HG02798 (cell line): ENCODE results near the gene MAP2K1.
"Not testable (repeated sequence)": the region's sequence is repeated elsewhere in the genome, so short reads cannot be mapped to it uniquely, and the experiment has no call there.

Experiments used
- ATAC-seq: cut with Tn5 transposase; IDR thresholded peaks from one replicate; pipeline ENCODE4 v1.9.1; 2021; ENCODE audit warnings: mild to moderate bottlenecking; ENCODE audit not compliant: unreplicated experiment, poor library complexity

The MAP2K1 gene

DNA sequence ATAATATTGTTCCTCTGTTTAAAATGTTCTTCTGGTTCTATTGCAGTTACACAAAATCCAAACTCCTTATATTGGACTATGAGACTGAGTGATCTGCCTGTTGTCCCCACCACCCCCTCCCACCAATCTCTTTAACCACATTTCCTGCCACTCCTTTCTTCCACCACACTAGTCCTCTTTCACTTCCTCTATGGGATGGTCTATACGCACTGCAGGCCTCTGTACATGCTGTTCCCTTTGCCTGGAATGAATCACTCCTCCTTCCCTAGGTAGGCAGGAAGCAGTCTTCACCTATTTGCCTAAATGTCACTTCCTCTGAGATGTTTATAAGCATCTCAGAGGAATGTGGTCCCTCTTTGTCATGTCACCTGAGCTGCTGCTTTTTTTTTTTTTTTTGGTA lies 4.0 kb downstream of the MAP2K1 start:
- no peak for ATAC-seq

DNA sequence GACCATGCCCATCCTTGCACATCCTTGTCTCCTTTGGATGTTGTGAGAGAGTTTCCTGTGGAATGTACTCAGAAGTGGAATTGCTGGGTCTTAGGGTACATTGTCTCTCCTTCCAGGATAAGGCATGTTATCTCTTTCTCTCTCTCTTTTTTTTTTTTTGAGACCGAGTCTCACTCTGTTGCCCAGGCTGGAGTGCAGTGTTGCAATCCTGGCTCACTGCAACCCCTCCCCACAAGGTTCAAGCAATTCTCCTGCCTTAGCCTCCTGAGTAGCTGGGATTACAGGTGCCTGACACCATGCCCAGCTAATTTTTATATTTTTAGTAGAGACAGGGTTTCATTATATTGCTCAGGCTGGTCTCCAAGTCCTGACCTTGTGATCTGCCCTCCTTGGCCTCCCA lies 6.3 kb downstream of the MAP2K1 start:
- ATAC-seq: not testable (repeated sequence)

DNA sequence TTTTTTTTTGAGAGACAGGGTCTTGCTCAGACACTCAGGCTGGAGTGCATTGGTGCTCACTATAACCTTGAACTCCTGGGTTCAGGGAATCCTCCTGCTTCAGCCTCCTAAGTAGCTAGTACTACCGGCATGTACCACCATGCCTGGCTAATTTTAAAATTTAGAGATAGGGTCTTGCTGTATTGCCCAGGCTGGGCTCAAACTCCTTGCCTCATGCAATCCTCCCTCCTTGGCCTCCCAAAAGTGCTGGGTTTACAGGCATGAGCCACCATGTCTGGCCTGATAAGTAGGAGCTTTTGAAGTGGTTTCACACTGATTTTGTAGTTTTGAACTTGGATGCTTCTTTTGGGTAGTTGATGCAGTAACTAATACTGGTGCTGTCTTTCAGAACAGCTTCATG lies 7.8 kb downstream of the MAP2K1 start:
- no peak for ATAC-seq

DNA sequence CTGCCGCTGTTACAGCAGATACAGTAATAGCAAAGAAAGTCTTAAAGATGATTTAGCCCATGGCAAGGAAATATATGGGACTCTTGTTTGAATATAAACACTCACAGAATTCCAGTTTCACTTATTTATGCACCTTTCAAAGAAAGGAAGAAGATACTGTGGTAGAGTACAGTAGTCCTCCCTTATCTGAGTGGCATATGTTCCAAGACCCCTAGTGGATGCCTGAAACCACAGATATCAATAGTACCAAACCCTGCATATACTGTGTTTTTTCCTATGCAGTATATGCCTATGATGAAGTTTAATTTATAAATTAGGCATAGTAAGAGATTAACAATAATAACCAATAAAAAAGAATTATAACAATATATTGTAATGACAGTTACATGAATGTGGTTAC lies 8.2 kb downstream of the MAP2K1 start:
- no peak for ATAC-seq

DNA sequence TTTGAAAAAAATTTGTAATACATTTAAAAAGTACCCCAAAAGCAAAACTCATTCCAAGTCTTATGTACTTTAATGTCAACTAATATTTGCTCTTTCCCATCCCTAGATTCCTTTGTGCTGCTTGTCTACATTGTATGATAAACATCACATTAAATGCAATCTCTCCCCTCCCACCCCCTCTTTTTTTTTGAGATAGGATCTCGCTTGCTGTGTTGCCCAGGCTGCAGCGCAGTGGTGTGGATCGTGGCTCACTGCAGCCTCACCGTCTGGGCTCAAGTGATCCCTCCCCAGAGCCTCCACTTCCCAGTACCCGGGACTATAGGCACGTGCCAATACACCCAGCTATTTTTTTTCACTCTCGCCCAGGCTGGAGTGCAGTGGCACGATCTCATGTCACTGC lies 12.6 kb downstream of the MAP2K1 start:
- no peak for ATAC-seq

DNA sequence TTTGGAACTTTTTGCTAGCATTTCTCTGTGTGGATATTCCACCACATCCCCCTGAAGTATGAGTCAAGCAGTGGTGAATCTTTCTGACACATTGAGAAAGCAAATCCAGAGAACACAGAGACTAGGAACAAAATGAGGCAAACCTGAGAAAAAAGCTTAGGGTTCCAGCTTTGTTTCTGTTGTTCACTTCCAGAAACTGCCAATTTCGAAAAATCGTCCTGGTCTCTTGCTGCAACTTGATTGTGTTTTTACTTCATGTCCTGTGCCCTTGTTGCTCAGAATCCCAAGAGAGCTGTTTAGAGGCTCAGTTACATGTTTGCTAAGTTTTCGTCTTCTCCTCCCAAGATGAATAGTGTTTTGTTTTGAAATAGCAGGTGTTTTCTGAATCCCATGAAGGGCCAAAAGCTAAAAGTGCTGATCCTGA lies 13.7 kb downstream of the MAP2K1 start:
- no peak for ATAC-seq

DNA sequence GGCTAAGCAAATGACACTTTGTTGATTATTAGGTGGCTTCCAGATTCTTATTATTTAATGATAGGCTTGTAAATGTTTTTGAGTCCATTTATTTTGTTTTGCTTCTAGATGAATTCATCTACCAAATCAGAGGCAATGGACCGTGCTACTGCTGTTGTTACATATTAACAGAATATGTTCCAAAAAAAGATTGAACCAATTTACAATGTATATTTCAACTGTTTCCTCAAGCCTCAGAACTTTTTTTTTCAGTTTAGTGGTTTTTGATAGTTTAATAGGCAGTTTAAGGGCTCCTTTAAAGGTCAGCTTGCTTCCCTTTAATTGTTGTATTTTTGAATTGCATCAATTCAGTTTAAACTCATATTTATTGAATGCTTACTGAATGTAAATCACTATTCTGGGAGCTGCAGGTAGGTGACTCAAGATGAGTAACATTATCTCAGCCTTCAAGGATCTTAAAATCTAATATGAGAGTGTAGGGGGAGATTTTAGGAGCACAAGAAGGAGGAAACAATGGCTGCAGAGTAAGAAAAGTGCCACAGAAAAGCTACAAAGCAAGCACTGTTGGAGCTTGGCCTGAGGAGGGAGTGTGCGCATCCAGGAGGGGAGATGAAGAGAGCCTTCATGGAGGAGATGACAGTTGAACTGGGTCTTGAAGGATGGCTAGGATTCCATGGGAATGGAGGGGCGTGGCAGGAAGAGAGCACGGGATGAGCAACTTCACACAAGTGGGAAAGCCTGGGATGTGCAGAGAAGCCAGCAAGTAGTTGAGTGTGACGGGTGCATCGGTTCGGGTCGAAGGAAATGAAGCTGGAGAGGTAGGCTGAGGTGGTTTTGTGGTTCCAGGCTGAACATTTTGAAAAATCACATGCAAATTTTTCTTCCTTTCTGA lies 14.7 kb downstream of the MAP2K1 start:
- ATAC-seq: no peak

DNA sequence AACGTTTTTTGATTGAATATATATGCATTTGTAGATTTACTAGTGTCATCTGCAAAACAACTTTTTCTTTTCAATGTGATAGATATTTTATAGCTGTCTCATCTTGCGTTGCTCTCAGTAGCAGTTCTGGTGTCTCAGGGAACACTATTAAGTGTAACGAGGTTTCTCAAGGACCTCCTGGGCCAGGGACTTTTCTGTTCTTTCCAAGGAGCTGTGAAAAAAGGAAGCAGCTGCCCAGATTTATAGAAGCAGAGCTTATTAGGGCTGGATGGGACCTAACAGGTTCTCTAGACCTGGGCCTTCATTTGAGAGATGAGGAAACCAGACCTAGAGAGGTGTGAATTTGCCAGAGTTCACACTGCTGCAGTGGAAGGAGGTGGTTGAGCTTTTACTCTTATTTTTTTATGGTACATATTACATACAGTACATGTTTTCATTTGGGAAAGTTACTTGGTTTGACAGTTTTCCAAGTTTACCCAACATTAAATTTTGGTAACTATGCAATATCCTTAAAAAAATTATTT lies 16.1 kb downstream of the MAP2K1 start:
- no peak for ATAC-seq

DNA sequence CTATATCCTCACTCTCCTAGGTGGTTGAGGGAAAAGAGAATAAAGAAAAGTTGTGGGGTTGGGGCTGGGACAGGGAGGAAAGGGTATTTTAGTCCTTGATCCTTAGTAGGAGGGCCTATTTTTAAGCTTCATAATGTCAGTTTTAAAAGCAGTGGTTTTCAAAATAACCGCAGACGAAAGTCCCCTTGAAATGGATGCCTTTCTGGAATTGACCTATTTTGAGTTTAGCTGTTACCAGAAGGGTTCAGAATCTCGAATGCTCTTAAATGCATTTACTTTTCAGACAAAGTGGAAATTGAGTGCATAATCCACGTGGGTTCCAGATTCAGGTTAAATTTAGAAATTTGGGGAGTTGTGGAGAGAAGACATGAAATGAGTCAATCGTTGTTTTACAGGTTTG lies 16.6 kb downstream of the MAP2K1 start:
- no peak for ATAC-seq

DNA sequence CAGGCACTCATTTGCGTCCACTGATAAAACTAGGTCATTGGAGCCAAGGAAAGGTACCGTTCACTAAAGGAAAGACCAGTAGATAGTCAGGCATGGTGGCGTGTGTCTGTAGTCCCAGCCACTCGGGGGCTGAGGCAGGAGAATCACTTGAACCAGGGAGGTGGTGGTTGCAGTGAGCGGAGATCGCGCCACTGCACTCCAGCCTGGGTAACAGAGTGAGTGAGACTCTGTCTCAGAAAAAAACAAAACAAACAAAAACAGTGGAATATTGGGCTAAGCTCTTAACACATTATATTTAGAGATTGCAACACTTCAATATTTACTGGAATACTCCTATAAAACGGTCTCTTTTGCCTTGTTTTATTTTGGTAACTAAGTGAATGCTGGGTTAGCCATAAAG lies 17.4 kb downstream of the MAP2K1 start:
- ATAC-seq: no peak

DNA sequence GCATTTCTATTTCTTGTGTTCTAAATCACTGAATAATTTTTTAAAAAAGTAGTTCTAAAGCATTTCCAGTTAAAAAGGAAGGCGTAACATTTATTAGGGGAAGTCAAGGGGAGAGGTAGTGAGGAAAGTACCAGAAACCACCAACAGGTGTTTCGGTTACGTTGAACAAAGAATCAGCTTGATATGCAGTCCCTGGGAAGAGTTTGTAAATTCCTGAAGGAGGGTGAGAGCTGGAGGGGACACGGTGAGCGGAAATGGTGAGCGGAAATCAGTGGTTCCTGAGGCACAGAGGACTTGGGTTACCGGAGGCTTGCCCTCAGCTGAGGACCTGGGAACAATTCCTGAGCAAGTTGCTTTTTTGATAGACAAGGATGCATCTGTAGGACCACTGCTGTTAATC lies 17.8 kb downstream of the MAP2K1 start:
- no peak for ATAC-seq

DNA sequence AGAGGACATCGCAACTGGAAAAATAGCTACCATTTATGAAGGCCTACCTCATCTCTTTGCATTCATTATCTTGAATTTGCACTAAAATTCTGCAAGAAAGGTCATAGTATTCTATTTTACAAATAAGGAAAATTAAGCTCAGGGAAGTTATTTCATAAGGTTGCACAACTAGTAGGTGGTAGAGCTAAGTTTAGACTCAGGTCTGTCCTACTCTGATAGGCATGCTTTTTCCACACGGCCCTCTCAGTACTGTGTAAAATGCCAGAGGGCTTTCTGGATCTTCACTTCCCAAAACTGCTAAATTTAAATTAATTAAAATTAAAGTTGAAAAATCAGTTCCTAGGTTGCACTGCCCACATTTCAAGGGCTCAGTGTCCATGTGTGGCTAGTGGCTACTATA lies 18.3 kb downstream of the MAP2K1 start:
- no peak for ATAC-seq

DNA sequence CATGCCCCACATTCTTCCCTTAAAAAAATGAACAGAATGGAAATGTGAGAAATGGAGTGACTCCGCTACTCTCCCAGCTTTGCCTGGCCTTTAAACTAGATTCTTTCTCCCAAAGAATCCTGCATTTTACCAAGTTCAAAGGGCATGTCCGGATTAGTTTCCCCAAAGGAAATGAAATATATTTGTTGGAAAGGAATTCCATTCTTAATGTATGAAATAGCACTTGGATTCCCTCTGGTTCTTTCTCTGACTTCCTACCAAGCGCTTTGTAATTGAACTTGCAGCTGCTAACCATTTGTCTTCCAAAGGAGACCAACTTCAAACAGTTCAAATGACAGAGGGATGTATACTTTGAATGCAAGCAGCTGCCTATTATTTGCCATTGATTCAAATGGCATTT lies 18.9 kb downstream of the MAP2K1 start:
- ATAC-seq: no peak

DNA sequence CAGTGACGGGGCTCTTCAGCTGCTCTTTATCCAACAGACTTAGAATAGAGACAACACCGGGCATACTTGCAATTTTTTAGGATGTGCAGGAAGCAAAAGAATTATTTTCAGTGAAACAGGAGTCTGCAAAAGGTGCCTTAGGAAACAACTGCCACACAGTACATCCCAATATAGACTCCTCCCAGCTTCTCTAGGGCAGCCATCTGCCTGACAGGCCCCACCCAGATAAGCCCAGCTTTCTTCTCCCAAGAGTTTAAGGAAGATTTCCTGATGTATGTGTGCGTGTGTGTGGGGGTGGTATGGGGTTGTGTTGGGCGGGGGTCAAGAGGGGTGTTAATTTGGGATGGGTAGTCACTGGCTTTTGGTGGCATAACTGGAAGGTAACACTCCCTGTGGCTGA lies 21.5 kb downstream of the MAP2K1 start:
- ATAC-seq: no peak

DNA sequence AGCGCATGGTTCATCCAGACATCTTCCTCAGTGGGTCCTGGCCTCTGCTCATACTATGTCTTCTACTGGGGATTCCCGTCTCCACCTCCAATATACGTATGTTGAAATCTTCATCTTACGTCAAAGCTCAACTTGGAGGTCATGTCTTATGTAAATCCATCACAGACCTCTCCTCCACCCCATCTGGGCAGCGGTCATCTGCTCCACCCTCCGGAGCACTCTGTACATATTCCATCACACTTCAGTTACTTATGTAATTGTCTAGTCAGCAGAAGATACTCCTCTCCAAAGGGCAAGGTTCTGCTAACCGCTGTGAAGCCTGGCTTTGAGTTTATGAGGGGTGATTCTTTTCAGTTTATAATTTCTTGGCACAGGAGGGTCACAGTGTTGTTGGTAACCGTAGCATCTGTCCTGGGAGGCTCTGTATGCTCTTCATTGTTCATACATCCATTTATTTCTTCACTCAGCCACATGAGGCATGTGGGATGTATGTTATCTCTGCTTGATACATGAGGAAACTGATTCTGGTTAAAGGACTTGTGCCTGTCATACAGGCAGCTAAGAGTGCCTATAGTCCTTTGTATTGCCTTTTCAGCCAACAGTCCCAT lies 22.1 kb downstream of the MAP2K1 start:
- ATAC-seq: no peak

DNA sequence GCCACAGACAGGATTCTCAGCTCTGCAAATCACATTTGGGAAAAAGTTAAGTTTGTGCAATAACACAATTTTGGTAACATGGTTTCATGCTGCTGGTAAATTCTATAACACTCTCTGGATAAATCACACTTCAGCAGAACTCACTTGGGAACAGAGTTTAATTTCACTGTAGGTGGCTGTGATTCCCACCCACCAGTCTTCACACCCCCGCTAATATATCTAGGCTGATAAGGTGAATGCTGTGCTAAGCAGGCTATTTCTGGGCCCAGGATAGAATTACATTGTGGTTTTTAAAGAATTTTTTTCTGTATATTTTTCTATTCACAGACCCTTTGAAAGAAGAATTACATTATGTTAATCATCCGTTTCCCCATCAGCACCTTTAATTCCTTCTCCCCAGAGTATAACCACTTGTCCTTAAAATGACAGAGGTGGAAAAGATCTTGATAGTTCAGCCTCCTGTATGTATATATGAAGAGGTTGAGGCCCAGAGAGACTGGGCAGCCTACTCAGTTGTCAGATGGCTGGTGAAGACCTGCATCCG lies 22.9 kb downstream of the MAP2K1 start:
- ATAC-seq: no peak

DNA sequence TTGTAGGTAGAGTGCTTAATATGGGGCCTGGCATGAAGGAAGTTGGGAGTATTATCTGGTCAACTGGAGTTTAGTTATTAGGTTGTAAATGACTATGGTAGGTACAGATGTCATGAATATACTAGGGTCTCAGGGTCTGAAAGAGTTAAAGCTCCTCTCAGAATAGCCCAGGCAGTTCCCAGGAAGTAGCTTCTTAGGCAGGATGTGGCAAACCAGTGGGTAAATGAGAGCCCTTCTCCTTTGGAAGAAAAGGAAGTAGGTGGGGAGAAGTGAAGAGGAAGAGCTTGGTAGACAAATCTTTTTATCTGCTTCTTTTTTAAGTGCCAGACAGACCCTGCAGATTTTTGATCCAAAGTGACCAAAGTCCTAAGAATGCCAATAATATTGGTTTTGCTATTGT lies 24.5 kb downstream of the MAP2K1 start:
- no peak for ATAC-seq

DNA sequence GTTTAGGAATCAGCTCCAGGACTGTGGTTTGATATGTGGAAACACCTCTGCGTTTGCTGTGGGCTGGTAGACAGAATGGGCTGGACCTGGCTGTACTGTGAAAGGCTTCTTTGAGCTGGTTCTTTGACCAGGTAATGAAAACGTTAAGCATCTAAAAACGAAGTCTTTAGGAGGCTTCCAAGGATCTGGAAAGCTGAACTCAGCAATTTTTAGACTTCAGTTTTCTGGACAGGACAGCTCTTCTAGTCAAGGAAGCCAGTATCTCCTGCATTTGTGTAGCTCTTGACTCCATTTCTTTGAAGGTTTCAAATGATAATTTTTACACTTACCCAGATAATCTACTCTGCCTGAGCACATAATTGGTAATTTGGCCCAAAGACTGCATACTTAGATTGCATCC lies 25.5 kb downstream of the MAP2K1 start:
- ATAC-seq: no peak

DNA sequence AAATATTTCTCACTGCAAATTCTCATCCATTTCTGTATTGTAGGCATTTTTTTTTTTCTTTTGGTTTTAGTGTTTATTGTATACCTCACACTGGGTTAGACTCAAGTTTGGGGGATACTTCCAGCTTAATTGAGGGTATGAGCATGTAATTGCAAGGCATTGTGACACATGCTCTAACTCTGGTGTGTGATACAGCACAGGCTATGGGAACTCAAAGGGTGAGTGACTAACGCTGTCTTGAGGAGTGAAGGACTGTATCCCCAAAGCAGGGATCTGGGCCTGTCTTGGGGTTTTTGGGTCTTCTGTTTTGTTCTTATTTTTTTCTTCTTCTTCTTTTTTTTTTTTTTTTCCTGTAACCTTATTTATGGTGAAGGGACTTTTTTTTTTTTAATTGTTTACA lies 26.9 kb downstream of the MAP2K1 start:
- ATAC-seq: no peak

DNA sequence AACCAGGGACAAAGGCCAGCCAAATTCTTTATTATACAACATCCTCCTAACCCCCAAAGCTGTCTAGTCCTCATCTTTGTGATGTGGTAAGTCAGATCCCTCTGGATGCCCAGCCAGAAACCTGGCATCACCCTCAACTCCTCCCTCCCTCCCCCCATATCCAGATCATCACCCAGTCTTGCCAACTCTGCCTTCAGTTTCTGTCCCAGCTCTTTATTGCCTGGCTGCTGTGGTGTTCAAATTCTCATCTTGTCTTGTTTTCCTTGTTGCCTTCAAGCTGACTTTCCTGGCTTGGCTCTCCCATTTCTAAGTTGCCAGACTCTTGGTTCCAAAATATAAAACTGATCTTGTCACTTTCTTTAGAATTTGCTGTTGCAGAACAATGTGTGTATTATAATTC lies 28.6 kb downstream of the MAP2K1 start:
- no peak for ATAC-seq

DNA sequence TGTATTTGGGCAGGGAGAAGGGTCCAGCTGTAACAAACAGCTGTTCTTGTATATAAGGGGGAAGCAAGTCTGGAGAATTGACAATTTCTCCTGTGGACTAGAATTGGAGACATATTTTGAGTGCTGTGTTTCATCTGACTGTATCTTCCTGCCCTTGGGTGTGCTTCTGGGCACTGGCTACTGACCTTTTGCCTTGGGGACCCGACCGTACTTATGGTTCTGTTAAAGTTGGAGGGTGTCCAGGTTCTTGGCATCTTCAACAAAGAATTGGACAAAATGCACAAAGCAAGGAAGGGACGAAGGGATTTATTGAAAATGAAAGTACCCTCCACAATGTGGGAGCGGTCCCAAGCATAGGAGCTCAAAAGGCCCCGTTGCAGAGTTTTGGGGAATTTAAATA lies 31.0 kb downstream of the MAP2K1 start:
- no peak for ATAC-seq

DNA sequence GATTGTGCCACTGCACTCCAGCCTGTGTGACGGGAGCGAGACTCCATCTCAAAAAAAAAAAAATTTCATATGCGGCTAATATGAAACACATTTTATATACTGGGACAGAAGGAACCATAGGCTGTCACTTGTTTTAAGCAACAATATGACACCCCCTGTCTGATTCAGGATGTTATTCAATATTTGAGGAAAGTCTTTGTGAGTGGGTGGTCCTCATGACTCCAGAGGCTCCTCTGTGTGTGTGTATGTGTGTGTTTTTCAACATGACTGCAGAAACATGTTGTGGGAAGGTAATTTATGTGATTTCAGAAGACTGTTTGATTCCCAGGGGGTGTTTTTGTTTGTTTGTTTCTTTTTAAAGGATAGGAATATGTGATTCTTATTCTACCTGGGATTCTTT lies 32.8 kb downstream of the MAP2K1 start:
- no peak for ATAC-seq
